ENCODE measurements around the gene PDE4D.

PDE4D gene

DNA sequence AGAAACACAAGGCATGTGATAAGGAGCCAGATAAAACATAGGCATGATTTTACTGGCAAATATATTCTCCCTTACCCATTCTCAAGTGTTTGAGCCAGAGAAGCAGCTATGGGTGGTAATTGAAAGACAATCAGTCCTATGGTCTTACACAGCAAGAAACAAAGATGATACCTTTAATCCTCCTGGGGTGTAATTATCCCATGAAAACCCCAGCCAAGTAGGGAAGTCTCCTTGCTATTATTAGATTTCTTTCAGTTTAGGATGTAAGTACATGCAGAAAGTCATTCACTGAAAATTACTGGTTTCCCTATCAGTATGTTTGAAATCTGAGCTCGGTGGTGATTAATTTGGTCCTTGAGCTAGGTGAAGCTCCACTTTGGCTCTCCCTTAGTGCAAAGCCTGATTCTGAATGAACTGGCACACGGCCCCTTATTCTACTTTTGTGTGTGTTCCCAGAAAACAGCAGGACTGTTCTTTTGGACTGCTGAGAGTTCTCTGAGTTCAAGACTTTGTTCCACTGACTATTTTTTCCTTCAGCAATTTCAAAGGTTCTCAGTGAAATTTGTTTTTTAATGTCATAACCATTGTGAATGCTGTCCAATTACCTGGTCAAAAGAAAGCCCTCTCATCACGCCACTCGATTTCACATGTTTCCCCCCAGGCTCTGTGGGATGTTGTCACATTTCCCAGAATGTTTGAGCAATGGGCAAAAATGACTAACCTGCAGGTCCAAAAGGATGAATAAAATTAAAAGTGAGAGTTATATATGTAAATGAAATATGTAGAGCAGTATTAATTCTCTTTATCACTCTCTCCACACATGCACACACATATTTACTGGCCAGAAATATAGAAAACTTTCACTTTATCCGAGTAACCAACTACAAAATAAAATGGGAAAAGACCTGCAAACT lies 967.6 kb downstream of the PDE4D start:
- no peak for DNase-seq (ENCODE audit: low read depth)

GRCh38 chr5:58924306-58924705 lies 969.2 kb downstream of the PDE4D start:
- DNase-seq (ENCODE audit: low read depth): no peak

GRCh38 chr5:58923355-58923754 lies 970.2 kb downstream of the PDE4D start:
- no peak for DNase-seq (ENCODE audit: low read depth)

DNA sequence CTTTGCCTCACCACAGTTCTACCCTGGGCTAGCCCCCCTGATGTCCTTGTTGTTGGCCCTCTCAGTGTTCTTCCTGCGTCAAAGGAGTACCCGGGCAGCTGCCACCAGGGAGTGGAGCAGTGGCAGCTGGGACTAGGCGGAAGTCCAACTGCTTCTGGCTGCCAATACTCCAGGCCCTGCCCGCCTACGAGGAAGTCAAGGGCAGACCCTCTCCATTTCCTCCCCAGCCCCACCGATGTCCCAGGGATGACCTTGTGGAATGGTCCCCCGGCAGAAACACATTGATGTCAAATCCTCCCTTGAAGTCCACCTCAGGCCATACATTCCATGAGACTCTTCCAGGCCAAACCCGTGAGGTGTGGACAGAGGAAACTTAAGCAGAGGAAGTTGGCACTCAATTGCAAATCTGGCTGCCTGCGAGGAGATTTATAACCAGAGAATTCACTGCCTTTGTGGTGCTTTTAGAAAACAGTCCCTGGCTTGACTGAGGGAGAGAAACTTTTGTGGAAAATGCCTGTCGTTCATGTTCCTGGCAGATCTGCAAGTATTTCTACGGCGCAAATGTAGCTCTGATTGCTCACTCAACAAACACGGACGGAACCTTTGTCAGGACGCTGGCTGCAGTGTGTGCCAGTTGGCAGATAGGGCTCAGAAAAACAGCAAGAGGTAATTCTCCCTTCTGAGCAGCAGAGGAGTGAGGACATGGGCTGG lies 970.9 kb downstream of the PDE4D start:
- DNase-seq (ENCODE audit: low read depth): no peak

- no peak for DNase-seq (ENCODE audit: low read depth)
These were observed 972.4 kb downstream of the PDE4D start for GRCh38 chr5:58921159-58921558.

DNA sequence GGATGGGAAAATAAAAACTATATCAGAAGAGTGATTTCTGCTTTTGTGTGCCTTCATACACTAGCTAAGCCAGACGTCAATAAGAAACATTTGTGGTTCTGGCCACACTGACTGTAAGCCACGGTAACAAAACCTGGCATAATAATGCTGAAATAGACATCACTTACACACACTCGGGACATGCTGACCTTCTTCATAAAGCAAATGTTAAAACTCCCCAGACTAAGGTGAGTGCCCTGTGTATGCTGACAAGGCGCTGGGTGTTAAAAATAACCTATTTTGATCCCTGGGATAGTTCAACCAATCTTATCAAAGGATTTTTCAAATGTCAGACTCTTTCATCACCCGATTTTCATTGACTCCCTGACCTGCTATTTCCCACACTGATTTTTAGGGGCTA lies 973.7 kb downstream of the PDE4D start:
- DNase-seq (ENCODE audit: low read depth): no peak
